H1 (cell line): ENCODE results near the gene PHLPP1. TPM values are rescaled to one million over a fixed set of nuclear protein-coding genes. Genes with fewer than 3 reads are reported as not detected.

Experiments used
- CTCF ChIA-PET: fragments of 300-600 bp; sonication (Branson Sonifier 250); formaldehyde crosslinking; loops from one replicate; lab custom pipeline; 2021; ENCODE audit not compliant: partially characterized antibody; lab: Charles Lee
- POLR2A ChIA-PET: fragments of 300-600 bp; sonication (Branson Sonifier 250); formaldehyde crosslinking; loops from one replicate; lab custom pipeline; 2021; ENCODE audit warnings: inconsistent platforms; ENCODE audit not compliant: partially characterized antibody; lab: Charles Lee
- DNase-seq, 2 experiments: peaks; one replicate each; pipeline versions ENCODE4 v3.0.0 to v3.0.0-alpha.2; 2010 to 2022; ENCODE audit warnings: low spot score in 2 of 2, low read depth in 1 of 2, mixed read lengths in 1 of 2
- FAIRE-seq: peaks from 2 replicates; lab custom pipeline; 2011; peaks lifted over from hg19 to GRCh38; lab: Jason Lieb, UNC
- H2AFZ ChIP-seq: 2 replicates; pipeline ENCODE4 v1.8.1; 2012; ENCODE audit warnings: low read length, inconsistent platforms
- H2AK5ac ChIP-seq: 2 replicates; pipeline ENCODE4 v1.6.1; 2013; ENCODE audit warnings: low read depth, low read length
- H2BK120ac ChIP-seq: replicated peaks from 2 replicates; pipeline ENCODE3; 2013; ENCODE audit warnings: low read depth, low read length, inconsistent platforms
- H2BK12ac ChIP-seq: 2 replicates; pipeline ENCODE4 v1.6.1; 2013; ENCODE audit warnings: low read depth, low read length
- H2BK15ac ChIP-seq: 2 replicates; pipeline ENCODE4 v1.6.1; 2013; ENCODE audit warnings: low read length
- H2BK20ac ChIP-seq: 2 replicates; pipeline ENCODE4 v1.6.1; 2013; ENCODE audit warnings: low read length
- H2BK5ac ChIP-seq: 2 replicates; pipeline ENCODE4 v1.6.1; 2013; ENCODE audit warnings: low read depth, low read length
- H3K14ac ChIP-seq: 2 replicates; pipeline ENCODE4 v1.6.1; 2013; ENCODE audit warnings: inconsistent platforms; ENCODE audit not compliant: insufficient read length
- H3K18ac ChIP-seq: 2 replicates; pipeline ENCODE4 v1.6.1; 2013; ENCODE audit warnings: low read length; ENCODE audit errors: extremely low read depth
- H3K23ac ChIP-seq: 2 replicates; pipeline ENCODE4 v1.6.1; 2013; ENCODE audit warnings: inconsistent platforms; ENCODE audit not compliant: insufficient read length
- H3K23me2 ChIP-seq: 2 replicates; pipeline ENCODE4 v1.6.1; 2013; ENCODE audit warnings: low read depth, low read length
- H3K27ac ChIP-seq: 2 replicates; pipeline ENCODE4 v1.6.1; 2011; ENCODE audit warnings: low read depth, low read length, inconsistent platforms
- H3K27me3 ChIP-seq, 4 experiments: replicated peaks in 1 of 4; 1 replicate in 1 of 4; 2 replicates in 3 of 4; pipeline versions ENCODE4 v1.6.1 to v1.8.1; 2011 to 2013; ENCODE audit warnings: low read length in 3 of 4, mild to moderate bottlenecking in 3 of 4, inconsistent platforms in 2 of 4, mixed read lengths in 2 of 4, moderate library complexity in 1 of 4; ENCODE audit not compliant: control insufficient read depth in 3 of 4, insufficient read depth in 3 of 4; ENCODE audit errors: extremely low read depth in 1 of 4
- H3K36me3 ChIP-seq, 4 experiments: 2 replicates each; pipeline versions ENCODE4 v1.6.1 to v1.8.1; 2011 to 2013; ENCODE audit warnings: mild to moderate bottlenecking in 4 of 4, low read length in 3 of 4, moderate library complexity in 2 of 4, control low read depth in 1 of 4, inconsistent platforms in 1 of 4; ENCODE audit not compliant: insufficient read depth in 4 of 4, control insufficient read depth in 2 of 4
- H3K4ac ChIP-seq: replicated peaks from 2 replicates; pipeline ENCODE3; 2013; ENCODE audit warnings: low read length, low read depth, mixed read lengths, inconsistent platforms; ENCODE audit not compliant: insufficient read length
- H3K4me1 ChIP-seq, 4 experiments: replicated peaks in 1 of 4; 1 replicate in 1 of 4; 2 replicates in 3 of 4; pipeline versions ENCODE4 v1.6.1 to v1.8.1; 2011 to 2013; ENCODE audit warnings: low read length in 3 of 4, inconsistent platforms in 2 of 4, mixed read lengths in 1 of 4; ENCODE audit not compliant: insufficient read depth in 4 of 4, control insufficient read depth in 3 of 4
- H3K4me2 ChIP-seq, 2 experiments: 2 replicates each; pipeline versions ENCODE4 v1.6.1 to v1.8.1; 2011 to 2013; ENCODE audit warnings: low read depth in 2 of 2, low read length in 2 of 2, control low read depth in 1 of 2, inconsistent platforms in 1 of 2, mild to moderate bottlenecking in 1 of 2; ENCODE audit not compliant: insufficient read depth in 1 of 2
- H3K4me3 ChIP-seq, 4 experiments: fragments of 200-600, 300-600 bp in 1 of 4; sonication (generic), shearing (Covaris generic), sonication (Bioruptor Twin) in 1 of 4; 2 replicates each; pipeline versions ENCODE4 v1.5.1 to v1.8.1; 2011 to 2016; ENCODE audit warnings: low read length in 4 of 4, low read depth in 3 of 4, control low read depth in 2 of 4, inconsistent platforms in 2 of 4, mild to moderate bottlenecking in 2 of 4, mixed read lengths in 1 of 4, moderate library complexity in 1 of 4; ENCODE audit not compliant: insufficient read depth in 2 of 4; ENCODE audit errors: extremely low read depth in 1 of 4
- H3K56ac ChIP-seq: replicated peaks from 2 replicates; pipeline ENCODE3; 2013; ENCODE audit warnings: low read depth, mild to moderate bottlenecking, mixed read lengths, low read length, inconsistent platforms; ENCODE audit not compliant: insufficient read length
- H3K79me1 ChIP-seq: 2 replicates; pipeline ENCODE4 v1.6.1; 2013; ENCODE audit warnings: low read depth, low read length, control low read depth
- H3K79me2 ChIP-seq, 2 experiments: 2 replicates each; pipeline versions ENCODE4 v1.6.1 to v1.8.1; 2012 to 2013; ENCODE audit warnings: low read length in 2 of 2, mild to moderate bottlenecking in 2 of 2, inconsistent platforms in 1 of 2; ENCODE audit not compliant: insufficient read depth in 2 of 2, control insufficient read depth in 1 of 2
- H3K9ac ChIP-seq, 4 experiments: replicated peaks in 1 of 4; 1 replicate in 1 of 4; 2 replicates in 3 of 4; pipeline versions ENCODE4 v1.6.1 to v1.8.1; 2011 to 2013; ENCODE audit warnings: low read depth in 3 of 4, low read length in 3 of 4, control low read depth in 2 of 4, mild to moderate bottlenecking in 2 of 4, moderate library complexity in 2 of 4, inconsistent platforms in 1 of 4; ENCODE audit errors: extremely low read depth in 1 of 4
- H3K9me3 ChIP-seq, 2 experiments: 2 replicates each; pipeline versions ENCODE4 v1.6.1 to v1.8.1; 2012 to 2013; ENCODE audit warnings: mild to moderate bottlenecking in 2 of 2, moderate library complexity in 2 of 2, control low read depth in 1 of 2, inconsistent platforms in 1 of 2, low read depth in 1 of 2, low read length in 1 of 2, mixed read lengths in 1 of 2; ENCODE audit not compliant: insufficient read depth in 2 of 2
- H4K20me1 ChIP-seq, 2 experiments: replicated peaks in 1 of 2; 2 replicates each; pipeline versions ENCODE3 to v1.8.1; 2011 to 2013; ENCODE audit warnings: inconsistent platforms in 2 of 2, low read length in 2 of 2, mild to moderate bottlenecking in 1 of 2; ENCODE audit not compliant: insufficient read depth in 2 of 2, control insufficient read depth in 1 of 2
- H4K5ac ChIP-seq: 2 replicates; pipeline ENCODE4 v1.6.1; 2013; ENCODE audit warnings: low read length, low read depth, mixed read lengths, inconsistent platforms; ENCODE audit not compliant: insufficient read length
- H4K8ac ChIP-seq: 2 replicates; pipeline ENCODE4 v1.8.0; 2013; ENCODE audit warnings: mild to moderate bottlenecking, moderate library complexity, low read length, inconsistent platforms; ENCODE audit not compliant: insufficient read depth; ENCODE audit errors: extremely low read depth
- H4K91ac ChIP-seq: replicated peaks from 2 replicates; pipeline ENCODE3; 2013; ENCODE audit warnings: low read length, mixed read lengths, inconsistent platforms; ENCODE audit not compliant: insufficient read length
- GABPA ChIP-seq: IDR thresholded peaks from 2 replicates; pipeline ENCODE4 v1.6.1; 2011; ENCODE audit warnings: mild to moderate bottlenecking, low read length, moderate library complexity, borderline replicate concordance; ENCODE audit not compliant: insufficient read depth
- RAD21 ChIP-seq, 2 experiments: IDR thresholded peaks in 1 of 2; conservative IDR thresholded peaks in 1 of 2; 2 replicates each; pipeline ENCODE4 v1.6.1; 2011; ENCODE audit warnings: low read depth in 2 of 2, low read length in 2 of 2, improper control_type of control experiment in 1 of 2, inconsistent platforms in 1 of 2, mild to moderate bottlenecking in 1 of 2, moderate library complexity in 1 of 2
- WGBS, 2 experiments: shearing (Covaris generic) in 1 of 2; methylation state at CpG; one replicate each; pipeline versions ENCODE4 v1.1.6 to v1.1.7; 2013 to 2015; ENCODE audit warnings: low lambda C conversion rate in 2 of 2, mixed read lengths in 2 of 2, inconsistent platforms in 1 of 2, low coverage in 1 of 2, missing lambda C conversion rate in 1 of 2; ENCODE audit not compliant: insufficient replicate concordance in 2 of 2, insufficient coverage in 1 of 2, insufficient read length in 1 of 2; ENCODE audit errors: extremely low coverage in 1 of 2, missing lambda C conversion rate in 1 of 2; 5-methylcytosine and 5-hydroxymethylcytosine counted together
- polyA plus RNA-seq, 7 experiments: library from polyadenylated mRNA; depleted of rRNA in 3 of 7; stranded (reverse) in 5 of 7; unstranded in 2 of 7; fragments of >200 nt in 5 of 7; fragments of 200-250 nt in 2 of 7; gene quantifications; 1 replicate in 5 of 7; 2 replicates in 1 of 7; 4 replicates in 1 of 7; pipeline versions ENCODE4 v1.2.1 to v1.2.3, GENCODE V29; 2011 to 2013; ENCODE audit warnings: missing spikeins in 2 of 7, mixed read lengths in 2 of 7
- total RNA-seq: library from RNA; stranded (reverse); fragmentation: NEBNext Ultra II Directional; extraction: Animal tissue kit (Norgen Biotek cat#: 25700); gene quantifications from 2 replicates; pipeline ENCODE4 v1.2.1, GENCODE V29; 2021

The PHLPP1 gene
- total and polyA plus RNA-seq, 2 of the 8 experiments (the other 6 are each of a cell fraction or from before 2014, with no cell fraction given): 28.0 to 66.3 TPM

GRCh38 chr18:62991389-62991788 is 276.0 kb downstream of the PHLPP1 start:
- WGBS, 2 experiments: 91% methylated on average over 8 of the region's 8 CpGs; no CpG with 5 or more reads in 1 of the 2 experiments
- H3K27ac ChIP-seq: no peak overlapping the region
- no peak overlapping the region for H3K18ac ChIP-seq
- DNase-seq (no peak), FAIRE-seq (no peak)
- no peaks in the 10 kb centered on the region for H3K23me2 ChIP-seq
- H3K14ac ChIP-seq: no peak overlapping the region
- H3K56ac ChIP-seq: no peak overlapping the region
- H4K8ac ChIP-seq: no peak overlapping the region; the same call in 1 of the 2 replicates
- POLR2A ChIA-PET: no interaction called here
- no peak overlapping the region for H2AK5ac ChIP-seq
- no peak overlapping the region for H3K4me3 ChIP-seq
- H2BK20ac ChIP-seq: no peak overlapping the region
- H4K91ac ChIP-seq: no peak overlapping the region
- H3K4me1 ChIP-seq: no peaks in the 10 kb centered on the region
- H3K9me3 ChIP-seq: no peaks in the 10 kb centered on the region; a peak in 1 of 4 replicates
- no peak overlapping the region for H3K4me2 ChIP-seq
- no peak overlapping the region for H2BK15ac ChIP-seq
- no peaks in the 10 kb centered on the region for H3K27me3 ChIP-seq
- no peak overlapping the region for H2BK120ac ChIP-seq
- no peak overlapping the region for H2AFZ ChIP-seq
- H4K20me1 ChIP-seq: no peaks in the 10 kb centered on the region
- no peaks in the 10 kb centered on the region for H3K79me1 ChIP-seq
- no peak overlapping the region for H2BK5ac ChIP-seq
- H3K23ac ChIP-seq: no peak overlapping the region
- no peak overlapping the region for H2BK12ac ChIP-seq
- TF ChIP-seq RAD21 (IDR thresholded peaks at IDR 0.05 in 1 of 2, conservative IDR thresholded peaks at IDR 0.05 in 1 of 2; ENCODE audit: low read depth in 2 of 2, low read length in 2 of 2) (peak; percentile 3 to 30; a peak in 1 of 4 replicates), GABPA (no peak)
- H3K79me2 ChIP-seq: no peaks in the 10 kb centered on the region
- H3K9ac ChIP-seq: no peak overlapping the region
- no peaks in the 10 kb centered on the region for H3K36me3 ChIP-seq
- no peak overlapping the region for H3K4ac ChIP-seq
- no peak overlapping the region for H4K5ac ChIP-seq
- CTCF ChIA-PET: interaction anchor here (1.4 kb wide), 2 partner anchors 9 to 405 kb away, joined by 4 to 5 read pairs; no protein-coding TSS in a partner anchor
